Amygdala (tissue), 56 donors: ENCODE data around the gene DUOXA2.
"Not testable (repeated sequence)": the region's sequence is repeated elsewhere in the genome, so short reads cannot be mapped to it uniquely, and the experiment has no call there.

Experiments used
- DNase-seq, 56 donors: peaks; one replicate each; lab custom pipeline; 2025; lab: John Stamatoyannopoulos, UW

DUOXA2 gene

DNA sequence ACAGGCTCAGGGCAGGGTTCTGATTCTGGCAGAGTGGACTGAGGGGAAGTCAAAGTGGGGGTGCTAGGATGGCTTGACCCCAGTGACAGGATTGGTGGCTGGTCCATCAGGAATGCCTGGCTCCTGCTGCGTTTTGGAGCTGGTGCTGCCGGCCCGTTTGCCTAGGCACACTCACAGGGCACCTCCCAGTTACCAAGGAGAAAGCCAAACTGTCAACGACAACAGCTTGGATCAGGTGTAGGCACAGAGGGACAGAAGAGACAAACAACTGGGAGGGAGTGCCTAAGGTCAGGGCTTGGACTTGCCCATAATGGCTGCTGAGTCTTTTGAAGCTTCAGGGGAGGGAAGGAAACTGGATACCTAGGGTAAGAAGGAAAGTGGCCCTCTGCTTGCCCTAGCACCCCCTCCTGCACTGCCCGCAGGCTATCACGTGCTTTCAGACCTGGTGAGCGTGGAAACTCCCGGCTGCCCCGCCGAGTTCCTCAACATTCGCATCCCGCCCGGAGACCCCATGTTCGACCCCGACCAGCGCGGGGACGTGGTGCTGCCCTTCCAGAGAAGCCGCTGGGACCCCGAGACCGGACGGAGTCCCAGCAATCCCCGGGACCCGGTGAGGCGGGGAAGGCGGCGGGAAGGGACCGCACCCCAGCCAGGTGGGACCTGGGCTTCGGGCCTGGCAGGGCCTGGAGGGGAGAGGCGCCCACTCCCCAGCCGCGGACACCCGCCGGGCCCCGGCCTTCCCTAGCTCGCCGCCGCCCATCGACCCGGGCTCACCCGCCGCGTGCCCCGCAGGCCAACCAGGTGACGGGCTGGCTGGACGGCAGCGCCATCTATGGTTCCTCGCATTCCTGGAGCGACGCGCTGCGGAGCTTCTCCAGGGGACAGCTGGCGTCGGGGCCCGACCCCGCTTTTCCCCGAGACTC, 20.8 kb downstream of the DUOXA2 start:
- DNase-seq, result peak in 2 of 56 donors; percentile 19 to 23

DNA sequence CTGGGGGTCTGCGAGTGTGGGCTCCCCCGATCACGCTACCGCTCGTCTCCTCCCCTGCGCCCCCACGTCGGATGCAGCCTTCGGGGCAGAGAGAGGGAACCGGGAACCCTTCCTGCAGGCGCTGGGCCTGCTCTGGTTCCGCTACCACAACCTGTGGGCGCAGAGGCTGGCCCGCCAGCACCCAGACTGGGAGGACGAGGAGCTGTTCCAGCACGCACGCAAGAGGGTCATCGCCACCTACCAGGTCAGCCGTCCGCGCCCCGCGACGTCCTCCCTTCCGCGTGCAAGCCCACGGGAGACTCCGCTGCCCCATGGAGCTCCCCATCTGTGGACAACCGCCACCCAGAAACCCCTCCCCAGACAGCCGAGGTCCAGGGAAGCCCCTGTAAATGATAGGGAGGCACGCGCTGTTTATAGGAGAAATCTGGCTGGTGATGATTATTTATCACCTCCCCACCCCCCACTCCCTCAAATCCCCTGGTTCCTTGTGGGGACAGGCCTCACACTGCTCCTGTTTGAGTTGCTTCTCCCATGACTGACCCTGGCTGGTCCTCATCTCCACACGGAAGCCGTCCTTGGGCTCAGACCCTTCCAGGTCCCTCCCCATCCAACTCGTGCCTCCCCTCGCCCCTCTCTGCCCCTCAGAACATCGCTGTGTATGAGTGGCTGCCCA, 21.7 kb downstream of the DUOXA2 start:
- DNase-seq, result not testable (repeated sequence)

DNA sequence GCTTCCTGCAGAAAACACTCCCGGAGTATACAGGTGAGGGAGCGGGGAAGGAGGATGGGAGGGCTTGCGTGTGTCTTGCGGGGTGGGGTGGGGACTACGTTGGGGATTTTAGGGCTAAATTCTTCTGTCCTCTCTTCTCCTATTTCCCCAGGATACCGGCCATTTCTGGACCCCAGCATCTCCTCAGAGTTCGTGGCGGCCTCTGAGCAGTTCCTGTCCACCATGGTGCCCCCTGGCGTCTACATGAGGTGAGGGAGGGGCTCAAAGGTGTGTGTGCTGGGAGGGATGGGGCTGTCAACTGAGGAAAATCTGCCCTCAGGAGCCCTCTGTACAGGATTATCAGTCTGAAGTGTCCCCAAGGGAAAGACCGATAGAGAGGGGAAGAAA, 22.2 kb downstream of the DUOXA2 start:
- DNase-seq, result no peak

DNA sequence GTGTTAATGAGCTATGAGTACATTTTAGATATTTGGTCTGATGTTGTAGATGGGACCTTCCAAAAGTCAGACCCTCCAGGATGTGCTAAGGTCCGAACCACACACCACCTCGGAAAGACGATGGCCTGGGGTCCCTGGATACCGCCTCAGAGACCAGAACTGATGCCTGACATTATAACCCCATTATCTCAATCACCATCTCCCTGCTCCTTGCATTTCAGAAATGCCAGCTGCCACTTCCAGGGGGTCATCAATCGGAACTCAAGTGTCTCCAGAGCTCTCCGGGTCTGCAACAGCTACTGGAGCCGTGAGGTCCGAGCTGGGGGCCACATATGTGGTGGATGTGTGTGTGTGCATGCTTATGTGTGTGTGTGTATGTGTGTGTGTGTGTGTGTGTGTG, 23.6 kb downstream of the DUOXA2 start:
- DNase-seq, result no peak

DNA sequence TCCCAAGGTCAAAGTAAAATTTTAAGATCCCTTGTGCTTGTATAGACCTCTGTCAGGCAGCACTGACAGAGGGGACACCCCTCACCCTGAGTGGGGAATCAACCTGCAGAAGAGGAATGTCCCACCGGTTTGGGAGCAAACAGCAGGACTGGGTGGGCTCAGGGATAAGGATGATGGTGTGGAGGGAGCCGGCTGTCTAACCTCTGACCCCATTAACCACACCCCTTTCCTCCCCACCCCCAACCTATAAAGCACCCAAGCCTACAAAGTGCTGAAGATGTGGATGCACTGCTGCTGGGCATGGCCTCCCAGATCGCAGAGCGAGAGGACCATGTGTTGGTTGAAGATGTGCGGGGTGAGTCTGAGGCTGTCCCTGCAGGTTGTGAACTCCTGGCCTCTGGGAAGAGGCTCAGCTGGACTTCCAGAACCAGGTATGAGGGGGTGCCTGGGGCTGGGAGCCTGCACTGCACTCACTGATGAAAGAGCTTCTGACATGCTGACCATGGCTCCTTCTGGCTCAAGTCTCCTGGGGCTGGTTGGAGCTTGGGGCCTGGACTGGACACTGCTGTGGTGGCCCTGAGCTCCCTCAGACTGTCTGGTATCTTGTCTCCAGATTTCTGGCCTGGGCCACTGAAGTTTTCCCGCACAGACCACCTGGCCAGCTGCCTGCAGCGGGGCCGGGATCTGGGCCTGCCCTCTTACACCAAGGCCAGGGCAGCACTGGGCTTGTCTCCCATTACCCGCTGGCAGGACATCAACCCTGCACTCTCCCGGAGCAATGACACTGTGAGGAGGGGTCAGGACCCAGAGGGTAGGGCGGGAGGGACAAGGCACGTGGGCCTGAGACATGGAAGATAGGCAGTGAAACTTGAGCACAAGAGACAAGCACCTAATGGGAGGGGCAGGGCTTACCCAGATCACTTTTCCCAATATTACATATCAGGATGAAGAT, 25.0 kb downstream of the DUOXA2 start:
- DNase-seq, result no peak

DNA sequence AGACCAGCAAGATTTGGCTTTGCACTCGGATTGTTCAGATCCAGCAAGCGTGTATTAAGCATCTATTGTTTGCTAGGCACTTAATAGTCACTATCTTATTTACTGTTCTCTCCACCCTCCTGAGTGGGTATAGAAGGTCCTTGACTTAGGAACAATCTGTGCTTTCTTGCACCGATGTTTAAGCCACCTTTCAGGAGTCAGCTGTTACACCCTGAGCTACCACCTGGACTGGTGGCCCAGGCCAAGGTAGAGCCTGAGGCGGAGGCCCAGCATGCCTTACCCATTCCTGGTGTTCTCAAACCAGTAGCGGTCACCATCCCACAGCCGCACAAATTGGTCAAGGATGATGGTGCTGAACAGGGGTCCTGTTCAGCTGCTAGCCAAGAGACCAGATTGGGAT, 25.6 kb downstream of the DUOXA2 start:
- DNase-seq, result no peak

DNA sequence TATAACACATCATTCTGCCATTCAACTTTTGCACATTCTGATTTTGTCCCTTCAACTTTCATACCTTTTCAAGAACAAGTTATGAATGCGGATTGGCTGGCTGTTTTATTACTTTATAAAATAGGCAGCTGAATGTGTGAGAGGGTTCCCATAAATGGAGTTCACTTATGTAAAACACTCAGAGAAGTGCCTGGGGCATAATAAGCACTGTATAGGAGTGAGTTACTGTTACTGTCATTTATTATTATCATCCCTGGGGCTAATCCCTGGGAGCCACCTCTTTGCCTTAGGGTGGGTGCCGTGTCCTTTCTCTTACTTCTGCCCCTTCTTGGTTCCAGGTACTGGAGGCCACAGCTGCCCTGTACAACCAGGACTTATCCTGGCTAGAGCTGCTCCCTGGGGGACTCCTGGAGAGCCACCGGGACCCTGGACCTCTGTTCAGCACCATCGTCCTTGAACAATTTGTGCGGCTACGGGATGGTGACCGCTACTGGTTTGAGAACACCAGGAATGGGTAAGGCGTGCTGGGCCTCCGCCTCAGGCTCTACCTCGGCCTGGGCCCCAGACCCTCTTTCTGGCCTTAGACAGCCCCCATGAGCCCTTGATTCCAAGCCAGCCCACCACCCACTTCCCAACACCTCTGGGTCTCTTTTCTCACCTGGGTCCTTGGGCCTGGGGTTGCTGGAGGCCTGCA, 26.6 kb downstream of the DUOXA2 start:
- DNase-seq, result no peak

DNA sequence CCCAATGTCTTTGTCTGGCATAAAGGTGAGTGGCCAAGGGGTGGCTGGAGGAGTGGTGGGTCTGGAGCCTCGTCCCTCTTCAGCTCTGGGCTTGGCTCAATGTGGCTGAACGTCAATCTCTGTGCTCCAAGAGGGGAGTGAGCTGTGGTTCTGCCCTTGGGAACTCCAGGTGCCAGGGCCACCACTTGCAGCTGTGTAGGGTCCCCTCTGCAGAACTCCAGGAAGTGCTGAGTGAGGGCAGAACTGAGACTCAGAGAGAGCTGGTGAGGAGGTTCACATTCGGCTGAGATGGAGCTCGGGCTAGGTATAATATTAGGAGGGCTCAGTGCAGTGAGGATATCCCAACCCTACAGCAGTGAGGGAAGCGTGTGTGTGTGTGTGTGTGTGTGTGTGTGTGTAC, 27.3 kb downstream of the DUOXA2 start:
- no peak for DNase-seq

DNA sequence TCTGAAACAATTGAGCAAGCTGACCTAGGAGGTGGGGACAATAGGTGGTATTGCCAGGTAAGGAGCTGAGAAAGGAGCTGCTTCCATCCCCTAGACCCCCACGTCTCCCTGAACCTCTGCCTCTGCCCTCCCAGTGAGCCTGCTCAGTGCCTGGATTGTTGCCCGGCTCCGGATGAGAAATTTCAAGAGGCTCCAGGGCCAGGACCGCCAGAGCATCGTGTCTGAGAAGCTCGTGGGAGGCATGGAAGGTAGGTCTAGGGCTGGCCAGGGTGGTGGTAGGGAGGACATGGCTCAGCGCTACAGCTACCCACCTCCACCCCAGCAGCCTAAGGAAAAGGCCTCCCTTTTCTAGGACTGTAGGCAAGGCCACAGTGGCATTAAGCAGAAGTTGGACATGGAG, 28.9 kb downstream of the DUOXA2 start:
- DNase-seq, result no peak

DNA sequence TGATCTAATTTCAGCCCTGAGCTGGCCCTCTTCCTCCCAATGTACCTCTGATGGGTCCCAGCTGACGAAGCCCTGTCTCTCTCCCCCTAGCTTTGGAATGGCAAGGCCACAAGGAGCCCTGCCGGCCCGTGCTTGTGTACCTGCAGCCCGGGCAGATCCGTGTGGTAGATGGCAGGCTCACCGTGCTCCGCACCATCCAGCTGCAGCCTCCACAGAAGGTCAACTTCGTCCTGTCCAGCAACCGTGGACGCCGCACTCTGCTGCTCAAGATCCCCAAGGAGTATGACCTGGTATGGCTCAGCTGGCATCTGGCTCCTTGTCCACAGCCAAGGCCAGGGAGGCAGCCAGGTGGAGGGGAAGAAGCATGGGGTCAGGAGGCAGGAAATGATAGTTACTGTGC, 29.8 kb downstream of the DUOXA2 start:
- DNase-seq, result no peak

DNA sequence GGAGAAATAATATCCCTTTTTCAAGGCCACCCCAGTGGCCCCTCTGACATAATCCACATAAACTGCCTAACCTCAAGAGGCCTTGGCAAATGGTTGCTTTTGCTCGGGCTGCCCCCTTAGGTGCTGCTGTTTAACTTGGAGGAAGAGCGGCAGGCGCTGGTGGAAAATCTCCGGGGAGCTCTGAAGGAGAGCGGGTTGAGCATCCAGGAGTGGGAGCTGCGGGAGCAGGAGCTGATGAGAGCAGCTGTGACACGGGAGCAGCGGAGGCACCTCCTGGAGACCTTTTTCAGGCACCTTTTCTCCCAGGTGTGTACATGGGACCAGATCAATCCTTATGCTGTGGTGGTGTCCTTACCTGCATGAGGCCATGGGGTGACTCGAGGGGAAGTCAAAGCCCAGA, 30.6 kb downstream of the DUOXA2 start:
- no peak for DNase-seq

DNA sequence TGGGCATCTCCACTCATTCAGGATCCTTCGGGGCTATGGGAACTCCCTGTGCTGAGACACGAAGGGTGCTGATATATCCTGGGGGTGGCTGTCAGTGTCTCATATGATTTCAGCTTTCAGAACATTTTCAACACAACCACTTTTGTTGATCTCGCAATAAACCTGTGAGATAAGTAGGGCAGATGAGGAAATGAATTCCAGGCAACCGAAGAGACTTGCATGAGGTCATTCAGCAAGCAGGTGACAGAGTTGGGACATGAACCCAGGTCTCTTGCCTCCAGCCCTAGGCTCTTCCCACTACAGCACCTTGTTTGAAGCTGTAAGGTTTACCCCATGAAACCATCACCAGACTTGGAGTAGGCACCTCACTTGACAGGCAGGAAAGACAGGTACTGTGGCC, 32.3 kb downstream of the DUOXA2 start:
- DNase-seq, result no peak

DNA sequence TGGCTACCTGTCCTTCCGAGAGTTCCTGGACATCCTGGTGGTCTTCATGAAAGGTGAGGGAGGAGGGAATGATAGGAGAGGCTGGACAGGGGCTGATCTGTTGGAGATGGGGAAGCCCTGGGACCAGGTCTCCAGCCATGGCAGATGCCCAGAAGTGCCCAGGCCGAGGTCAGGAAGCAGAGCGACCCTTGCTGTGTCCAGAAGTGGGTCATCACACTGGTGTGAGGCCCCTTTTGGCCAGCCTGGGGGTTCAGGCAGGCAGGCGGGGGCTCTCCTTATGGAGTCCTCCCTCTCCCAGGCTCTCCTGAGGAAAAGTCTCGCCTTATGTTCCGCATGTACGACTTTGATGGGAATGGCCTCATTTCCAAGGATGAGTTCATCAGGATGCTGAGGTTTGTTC, 33.5 kb downstream of the DUOXA2 start:
- no peak for DNase-seq

DNA sequence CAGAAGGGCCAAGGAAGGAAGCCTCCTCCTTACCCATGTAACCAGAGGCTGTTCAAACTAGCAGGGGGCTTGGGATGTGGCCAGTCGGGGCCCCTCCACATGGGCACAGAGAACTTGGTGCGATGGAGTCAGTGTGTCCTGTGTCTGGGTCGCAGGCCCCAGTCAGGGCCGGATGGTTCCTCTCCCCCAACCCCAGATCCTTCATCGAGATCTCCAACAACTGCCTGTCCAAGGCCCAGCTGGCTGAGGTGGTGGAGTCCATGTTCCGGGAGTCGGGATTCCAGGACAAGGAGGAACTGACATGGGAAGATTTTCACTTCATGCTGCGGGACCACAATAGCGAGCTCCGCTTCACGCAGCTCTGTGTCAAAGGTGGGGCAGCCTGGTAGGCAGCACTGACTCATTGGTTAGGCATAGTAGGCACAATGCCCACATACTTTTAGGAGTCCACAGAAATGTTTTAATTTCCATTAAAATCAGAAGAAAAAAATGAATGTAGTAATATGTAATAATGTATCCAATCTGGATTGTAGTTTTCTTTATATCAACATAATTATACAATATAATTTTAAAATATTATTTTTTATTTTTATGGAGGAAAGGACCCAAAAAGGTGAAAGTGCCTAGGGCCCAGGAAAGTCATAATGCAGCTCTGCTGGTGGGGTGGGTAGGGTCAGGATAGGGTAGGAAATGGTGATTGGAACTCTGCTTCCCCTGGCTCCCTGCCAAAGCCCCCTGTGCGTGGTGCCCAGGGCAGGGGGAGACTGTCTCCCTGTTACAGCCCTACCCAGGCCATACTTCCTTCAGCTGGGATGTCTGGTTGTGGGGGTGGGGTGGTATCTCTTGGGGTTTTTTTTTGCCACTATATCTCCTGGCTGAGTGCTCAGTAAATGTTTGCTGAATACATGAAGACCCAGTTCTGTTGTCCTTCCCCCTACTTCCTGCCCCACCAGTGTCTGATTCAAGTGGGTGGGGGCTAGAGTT, 34.2 kb downstream of the DUOXA2 start:
- DNase-seq, result no peak

DNA sequence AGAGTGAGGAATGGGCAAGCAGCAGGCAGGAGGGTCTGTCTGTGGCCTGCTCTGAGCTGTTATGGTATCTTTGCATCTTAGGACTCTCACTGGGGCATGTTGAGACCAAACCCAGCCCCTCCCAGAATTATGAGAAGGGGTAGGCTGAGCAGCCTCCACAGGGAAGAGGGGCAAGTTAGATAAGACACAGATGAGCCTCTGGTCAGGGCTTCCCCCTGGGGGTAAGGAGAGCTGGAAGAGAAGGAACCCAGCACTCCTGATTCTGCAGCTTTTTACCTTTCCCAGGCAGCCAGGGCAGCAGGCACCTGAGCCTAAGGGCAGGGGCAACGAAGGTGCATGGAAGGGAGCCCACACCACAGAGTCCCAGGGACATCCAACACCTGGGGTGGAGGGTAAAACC, 34.9 kb downstream of the DUOXA2 start:
- no peak for DNase-seq

DNA sequence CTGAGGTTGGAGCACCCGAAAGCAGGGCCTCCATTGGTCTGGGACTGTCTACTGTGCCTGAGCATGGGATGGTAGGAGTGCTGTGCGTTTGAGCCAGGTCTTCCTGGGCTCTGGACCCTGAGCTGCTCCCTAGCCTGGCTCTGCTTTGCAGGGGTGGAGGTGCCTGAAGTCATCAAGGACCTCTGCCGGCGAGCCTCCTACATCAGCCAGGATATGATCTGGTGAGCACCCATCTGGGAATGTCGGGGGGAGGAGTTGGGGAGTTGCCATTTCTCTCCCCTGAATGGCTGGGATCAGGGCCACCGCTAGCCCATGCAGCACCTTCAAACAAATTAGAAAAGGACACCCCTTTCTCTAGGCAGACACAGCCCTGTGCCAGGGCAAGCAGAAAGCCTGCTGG, 36.4 kb downstream of the DUOXA2 start:
- DNase-seq, result no peak

DNA sequence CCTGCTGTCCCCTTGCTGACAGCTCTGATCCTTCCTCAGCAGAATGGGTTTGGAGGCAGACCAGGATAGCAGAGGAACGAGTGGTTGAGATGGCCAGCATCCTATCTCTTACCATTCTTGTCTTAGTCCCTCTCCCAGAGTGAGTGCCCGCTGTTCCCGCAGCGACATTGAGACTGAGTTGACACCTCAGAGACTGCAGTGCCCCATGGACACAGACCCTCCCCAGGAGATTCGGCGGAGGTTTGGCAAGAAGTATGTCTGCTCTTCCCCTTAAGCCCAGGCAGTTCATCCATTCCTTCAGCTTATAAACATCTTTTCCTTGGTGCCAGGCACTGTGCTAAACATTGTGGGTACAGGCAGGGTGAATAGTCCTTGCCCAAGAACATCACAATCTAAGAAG, 36.9 kb downstream of the DUOXA2 start:
- DNase-seq, result no peak

DNA sequence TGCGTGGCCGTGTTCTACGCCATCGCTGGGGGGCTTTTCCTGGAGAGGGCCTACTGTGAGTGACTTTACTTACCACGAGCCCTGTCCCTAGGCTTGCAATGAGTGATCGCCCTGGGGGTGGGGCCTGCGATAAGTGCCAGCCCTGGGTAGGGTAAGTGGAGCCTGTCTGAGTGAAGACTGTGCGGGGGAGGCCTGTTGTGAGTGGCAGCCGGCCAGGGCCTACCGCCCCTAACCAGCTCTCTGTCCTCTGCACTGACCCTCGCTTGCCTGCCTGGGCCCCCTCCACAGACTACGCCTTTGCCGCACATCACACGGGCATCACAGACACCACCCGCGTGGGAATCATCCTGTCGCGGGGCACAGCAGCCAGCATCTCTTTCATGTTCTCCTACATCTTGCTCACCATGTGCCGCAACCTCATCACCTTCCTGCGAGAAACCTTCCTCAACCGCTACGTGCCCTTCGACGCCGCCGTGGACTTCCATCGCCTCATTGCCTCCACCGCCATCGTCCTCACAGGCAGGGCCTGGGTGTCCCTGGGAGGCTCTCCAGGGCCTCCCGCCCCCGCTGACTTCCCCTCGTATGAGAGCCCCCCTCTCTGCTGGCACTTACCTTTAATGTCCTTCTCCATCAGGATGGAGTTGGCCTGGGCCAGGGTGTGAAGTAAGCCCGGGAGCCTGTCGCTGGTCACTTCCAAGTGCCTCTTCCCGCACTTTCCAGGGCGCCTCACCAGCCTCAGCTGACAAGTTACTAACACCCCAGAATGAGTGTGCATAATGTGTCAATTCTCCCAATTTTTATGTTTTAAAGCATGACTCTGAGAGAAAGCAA, 38.1 kb downstream of the DUOXA2 start:
- DNase-seq, result no peak
